HT-29 (cell line): ENCODE results near the gene PWWP2B. TPM values are rescaled to one million over a fixed set of nuclear protein-coding genes. Genes with fewer than 3 reads are reported as not detected.

Experiments
- DNase-seq: peaks from one replicate; pipeline ENCODE4 v3.0.0-alpha.2; 2015; ENCODE audit warnings: low spot score
- total RNA-seq: library from RNA; depleted of rRNA; stranded (reverse); fragments of >200 nt; shearing (Covaris generic); gene quantifications from 2 replicates; pipeline ENCODE4 v1.2.3, GENCODE V29; 2014

PWWP2B gene
- total RNA-seq, 1 experiment from 2014 or later: 73.4 TPM

DNA sequence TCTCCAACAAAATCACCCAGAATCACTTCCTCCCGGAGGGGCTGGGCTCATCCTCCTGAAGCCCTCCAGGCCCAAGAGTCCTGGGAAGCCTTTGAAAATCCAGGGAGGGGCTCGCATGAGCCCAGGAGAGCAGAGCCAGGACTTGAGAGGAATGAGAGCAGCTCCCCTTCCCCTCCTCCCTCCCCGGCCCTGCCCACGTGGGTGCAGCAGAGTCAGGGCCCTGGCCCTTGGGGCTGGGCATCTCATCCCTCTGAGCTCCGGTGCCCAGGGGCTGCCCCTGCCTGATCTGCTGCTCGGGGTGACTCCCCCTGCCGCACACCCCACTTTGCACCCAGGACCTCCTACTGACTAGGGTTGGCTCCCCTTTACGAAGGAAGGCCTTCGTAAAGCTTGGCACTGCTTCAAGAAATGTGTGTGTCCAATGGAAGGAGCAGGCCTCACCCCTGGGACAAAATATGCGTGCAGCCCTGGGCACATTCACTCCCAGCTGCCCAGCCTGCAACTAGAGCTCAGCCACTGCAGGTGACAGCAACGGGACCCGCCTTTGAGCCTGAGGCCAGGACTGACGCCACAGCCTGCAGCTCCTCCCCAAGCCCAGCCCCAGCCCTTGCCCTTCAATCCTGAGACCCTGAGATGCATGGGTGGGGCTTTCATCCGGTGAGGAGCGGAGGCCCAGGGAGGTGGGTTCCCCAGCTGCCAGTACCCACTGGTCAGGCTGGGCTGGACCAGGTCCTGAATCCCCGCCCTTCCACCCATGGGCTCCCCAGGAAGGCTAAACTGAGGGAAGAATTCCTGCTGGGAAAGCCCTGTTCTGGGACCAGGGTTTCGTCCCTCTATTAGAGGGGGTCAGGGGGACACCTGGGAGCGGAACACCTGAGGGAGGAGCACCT, 21.8 kb downstream of the PWWP2B start:
- peak; percentile 88 for DNase-seq

DNA sequence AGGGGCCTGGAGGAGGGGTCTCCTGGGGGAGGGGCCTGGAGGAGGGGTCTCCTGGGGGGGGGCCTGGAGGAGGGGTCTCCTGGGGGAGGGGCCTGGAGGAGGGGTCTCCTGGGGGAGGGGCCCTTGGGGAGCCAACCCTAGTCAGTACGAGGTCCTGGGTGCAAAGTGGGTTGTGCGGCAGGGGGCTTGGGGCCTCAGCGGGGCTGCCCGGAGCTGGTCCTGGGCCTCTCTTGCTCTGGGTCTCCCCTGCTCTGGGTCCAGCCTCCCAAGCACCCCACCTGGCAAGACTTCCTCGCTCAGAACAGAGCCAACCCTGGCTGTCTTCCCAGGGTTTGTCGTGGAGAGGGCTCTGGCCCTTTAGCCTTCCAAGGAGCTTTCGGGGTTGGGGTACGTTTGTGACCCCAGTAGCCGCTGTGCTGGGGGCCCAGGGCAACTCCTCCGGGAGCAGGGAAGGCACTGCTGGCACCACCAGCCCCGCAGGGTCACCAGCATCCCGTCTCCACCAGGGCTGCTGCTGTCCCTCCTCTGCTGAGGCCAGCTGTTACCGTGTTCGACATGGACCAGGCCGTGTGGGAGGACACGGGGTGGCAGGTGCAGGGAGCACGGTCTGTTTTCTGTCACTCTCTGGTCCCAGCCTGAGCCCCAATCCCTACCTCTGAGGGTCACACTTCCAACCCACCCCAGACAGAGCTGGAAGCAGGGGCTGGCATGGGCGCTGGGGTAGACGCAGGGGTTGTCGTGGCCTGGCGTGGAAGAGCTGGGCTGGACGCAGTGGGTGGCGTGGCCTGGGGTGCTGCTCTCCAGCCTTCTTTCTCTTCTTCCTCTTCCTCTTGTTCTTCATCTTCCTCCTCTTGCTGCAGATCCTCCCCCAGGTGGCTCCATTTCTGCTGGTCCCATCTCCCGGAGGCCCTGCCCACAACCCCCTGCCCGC, 22.8 kb downstream of the PWWP2B start:
- DNase-seq: no peak

DNA sequence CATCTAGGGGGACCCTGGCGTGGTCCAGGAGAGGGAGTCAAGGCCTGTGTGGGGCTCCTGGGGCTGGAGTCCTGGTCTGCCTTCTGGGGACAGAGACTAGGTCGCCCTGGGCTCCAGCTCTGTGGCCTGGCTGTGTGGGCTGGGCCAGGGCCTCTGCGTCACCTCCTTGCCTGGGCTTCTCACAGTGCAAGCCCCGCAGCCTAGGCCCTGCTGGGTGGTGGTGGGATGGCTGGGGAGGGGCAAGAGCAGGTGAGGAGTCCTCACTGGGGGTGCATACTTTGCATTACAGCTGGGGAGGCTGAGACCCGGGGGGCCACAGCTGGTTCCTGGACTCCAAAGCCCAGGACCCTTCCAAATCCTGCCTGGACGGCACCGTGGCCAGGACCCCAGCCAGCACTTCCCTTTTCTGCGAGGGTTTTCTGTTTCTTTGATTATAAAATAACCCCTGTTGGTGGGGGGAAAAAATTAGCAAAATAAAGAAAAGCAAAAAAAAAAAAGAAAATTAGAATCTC, 23.5 kb downstream of the PWWP2B start:
- no peak for DNase-seq

GRCh38 chr10:132420981-132421846, 24.2 kb downstream of the PWWP2B start:
- peak; percentile 77 for DNase-seq

- DNase-seq: no peak
Measured at GRCh38 chr10:132421847-132422751, 25.1 kb downstream of the PWWP2B start.

DNA sequence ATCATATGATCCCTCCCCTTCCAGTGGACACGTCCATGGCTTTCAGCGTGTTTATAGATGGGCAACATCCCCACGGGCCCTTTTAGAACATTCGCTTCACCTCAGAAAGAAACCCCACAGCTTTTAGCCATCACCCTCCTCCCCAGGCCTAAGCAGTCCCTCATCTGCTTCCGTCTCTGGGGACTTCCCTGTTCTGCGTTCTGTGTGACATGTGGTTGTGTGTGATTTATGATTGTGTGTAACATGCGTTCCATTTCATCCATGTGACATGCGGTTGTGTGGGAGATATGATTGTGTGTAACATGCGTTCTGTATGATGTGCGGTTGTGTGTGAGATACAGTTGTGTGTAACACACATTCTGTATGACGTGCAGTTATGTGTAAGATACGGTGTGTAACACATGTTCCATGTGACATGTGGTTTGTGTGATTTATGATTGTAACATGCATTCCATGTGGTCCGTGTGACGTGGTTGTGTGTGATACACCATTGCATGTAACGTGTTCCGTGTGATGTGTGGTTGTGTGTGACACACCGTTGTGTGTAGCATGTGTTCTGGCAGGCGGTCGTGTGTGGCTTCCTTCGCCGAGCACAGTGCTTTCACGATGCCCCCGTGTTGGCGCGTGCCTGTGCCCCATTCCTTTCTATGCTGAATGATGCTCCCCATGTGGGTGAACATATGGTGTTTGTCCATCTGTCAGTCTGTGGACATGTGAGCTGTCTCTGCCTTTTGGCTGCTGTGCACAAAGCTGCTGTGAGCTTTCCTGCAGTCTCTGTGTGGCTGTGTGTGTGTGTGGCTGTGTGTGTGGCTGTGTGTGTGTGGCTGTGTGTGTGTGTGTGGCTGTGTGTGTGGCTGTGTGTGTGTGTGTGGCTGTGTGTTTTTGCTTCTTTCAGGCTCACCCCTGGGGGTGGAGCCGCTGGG, 26.2 kb downstream of the PWWP2B start:
- no peak for DNase-seq

- DNase-seq: no peak
Measured at GRCh38 chr10:132423966-132424861, 27.2 kb downstream of the PWWP2B start.

- no peak for DNase-seq
Measured at GRCh38 chr10:132425029-132425756, 28.2 kb downstream of the PWWP2B start.

DNA sequence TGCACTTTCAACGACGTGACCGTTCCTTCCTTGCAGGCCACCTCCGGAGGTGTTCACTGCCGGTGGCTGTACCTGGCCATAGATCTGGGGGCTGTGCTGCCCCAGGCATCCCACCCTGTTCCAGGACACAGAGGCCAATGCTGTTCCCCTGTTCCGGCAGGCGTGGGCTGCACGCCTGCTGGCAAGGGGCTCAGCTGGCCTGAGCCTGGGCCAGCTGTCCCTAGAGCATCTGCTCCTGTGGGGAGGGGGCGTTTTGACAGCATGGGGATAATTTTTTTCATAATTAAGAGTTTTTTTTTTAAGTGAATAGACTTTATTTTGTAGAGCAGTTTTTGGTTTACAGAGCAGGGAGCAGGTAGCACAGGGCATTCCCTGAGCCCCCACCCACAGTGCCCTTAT, 28.8 kb downstream of the PWWP2B start:
- no peak for DNase-seq

- no peak for DNase-seq
Measured at GRCh38 chr10:132427006-132427771, 30.2 kb downstream of the PWWP2B start.

GRCh38 chr10:132427939-132428367, 31.0 kb downstream of the PWWP2B start:
- DNase-seq: no peak

- no peak for DNase-seq
Measured at GRCh38 chr10:132428486-132428995, 31.5 kb downstream of the PWWP2B start.

GRCh38 chr10:132429281-132430230, 32.6 kb downstream of the PWWP2B start:
- no peak for DNase-seq

- no peak for DNase-seq
Measured at GRCh38 chr10:132430231-132430743, 33.3 kb downstream of the PWWP2B start.

- DNase-seq: no peak
Measured at GRCh38 chr10:132430861-132431271, 33.9 kb downstream of the PWWP2B start.
